ENCODE results near the gene RNU6-9.
A peak's percentile ranks its signal among the peaks of the same experiment; 100 is the strongest.

The RNU6-9 gene

GRCh38 chr19:925526-926322 is 32.4 kb downstream of the RNU6-9 start, which contains the start of gene ARID3A:
Gene ARID3A, plus strand, starts transcription at chr19:926035. Its CDS starts 3,494 bp downstream, at chr19:929529.
- Histone ChIP-seq H3K9ac (no peak within 1 kb of the TSS), H3K9me3 (ENCODE audit: control insufficient read depth, low read length) (no peaks in the 10 kb centered on the region), H3K4me2 (ENCODE audit: low read length) (peak within 1 kb of the TSS; percentile 97), H2AFZ (peak within 1 kb of the TSS; percentile 78), H3K27me3 (ENCODE audit: control insufficient read depth, insufficient read depth, low read length) (no peaks in the 10 kb centered on the region), H3K4me1 (peaks cover 7% of the 10 kb centered on the region), H3K36me3 (ENCODE audit: control insufficient read depth, insufficient read depth, low read length) (no peaks in the 10 kb centered on the region), H3K79me2 (no peaks in the 10 kb centered on the region), H3K4me3 (ENCODE audit: low read depth, low read length) (peak within 1 kb of the TSS; percentile 89), H3K27ac (peak within 1 kb of the TSS; percentile 75)
- peak; percentile 18 for TF ChIP-seq CTCF (IDR thresholded peaks at IDR 0.05)

GRCh38 chr19:926323-926588 is 33.0 kb downstream of the RNU6-9 start:
- Histone ChIP-seq H3K4me1 (peaks cover 12% of the 10 kb centered on the region), H3K36me3 (ENCODE audit: control insufficient read depth, insufficient read depth, low read length) (no peaks in the 10 kb centered on the region), H3K79me2 (no peaks in the 10 kb centered on the region), H3K9me3 (ENCODE audit: control insufficient read depth, low read length) (no peaks in the 10 kb centered on the region), H3K27me3 (ENCODE audit: control insufficient read depth, insufficient read depth, low read length) (no peaks in the 10 kb centered on the region), H3K27ac (peak overlapping the region; percentile 75), H3K4me3 (ENCODE audit: low read depth, low read length) (peak overlapping the region; percentile 89), H2AFZ (peak overlapping the region; percentile 52), H3K4me2 (ENCODE audit: low read length) (peak overlapping the region; percentile 87), H3K9ac (no peak overlapping the region)
- no peak for TF ChIP-seq CTCF (IDR thresholded peaks at IDR 0.05)

- peak overlapping the region; percentile 89 for H3K4me3 ChIP-seq (ENCODE audit: low read depth, low read length)
- H3K9me3 ChIP-seq (ENCODE audit: control insufficient read depth, low read length) = no peaks in the 10 kb centered on the region
- H3K27me3 ChIP-seq (ENCODE audit: control insufficient read depth, insufficient read depth, low read length) = no peaks in the 10 kb centered on the region
- H3K79me2 ChIP-seq = no peaks in the 10 kb centered on the region
- H3K4me2 ChIP-seq (ENCODE audit: low read length) = peak overlapping the region; percentile 87
- H3K36me3 ChIP-seq (ENCODE audit: control insufficient read depth, insufficient read depth, low read length) = no peaks in the 10 kb centered on the region
- H3K27ac ChIP-seq = peak overlapping the region; percentile 75
- peak overlapping the region; percentile 52 for H2AFZ ChIP-seq
- no peak overlapping the region for H3K9ac ChIP-seq
- peaks cover 12% of the 10 kb centered on the region for H3K4me1 ChIP-seq
- no peak for TF ChIP-seq CTCF (IDR thresholded peaks at IDR 0.05)
Measured at GRCh38 chr19:926589-927350, 33.5 kb downstream of the RNU6-9 start.

GRCh38 chr19:927351-927779 is 34.1 kb downstream of the RNU6-9 start:
- H3K79me2 ChIP-seq = no peaks in the 10 kb centered on the region
- H3K27ac ChIP-seq = peak overlapping the region; percentile 75
- no peaks in the 10 kb centered on the region for H3K27me3 ChIP-seq (ENCODE audit: control insufficient read depth, insufficient read depth, low read length)
- H3K9ac ChIP-seq = no peak overlapping the region
- no peak overlapping the region for H2AFZ ChIP-seq
- H3K36me3 ChIP-seq (ENCODE audit: control insufficient read depth, insufficient read depth, low read length) = no peaks in the 10 kb centered on the region
- H3K4me3 ChIP-seq (ENCODE audit: low read depth, low read length) = peak overlapping the region; percentile 89
- no peak for TF ChIP-seq CTCF (IDR thresholded peaks at IDR 0.05)
- peak overlapping the region; percentile 87 for H3K4me2 ChIP-seq (ENCODE audit: low read length)
- peaks cover 18% of the 10 kb centered on the region for H3K4me1 ChIP-seq
- no peaks in the 10 kb centered on the region for H3K9me3 ChIP-seq (ENCODE audit: control insufficient read depth, low read length)
